ACHN (cell line): ENCODE data around the gene DMKN.
"Not testable (repeated sequence)": the region's sequence is repeated elsewhere in the genome, so short reads cannot be mapped to it uniquely, and the experiment has no call there.

Experiments used
- DNase-seq: peaks from one replicate; pipeline ENCODE4 v3.0.0-alpha.2; 2015
- in situ Hi-C: cut with HindIII; loops from 2 replicates; pipeline ENCODE4 v1.10.0; 2017; ENCODE audit warnings: low sequenced_read_pairs, low pct_ligation_motif_present, low pct_unique_long_range_greater_than_20kb

DMKN gene

GRCh38 chr19:35478794-35479677, 34.4 kb downstream of the DMKN start:
- no peak for DNase-seq

DNA sequence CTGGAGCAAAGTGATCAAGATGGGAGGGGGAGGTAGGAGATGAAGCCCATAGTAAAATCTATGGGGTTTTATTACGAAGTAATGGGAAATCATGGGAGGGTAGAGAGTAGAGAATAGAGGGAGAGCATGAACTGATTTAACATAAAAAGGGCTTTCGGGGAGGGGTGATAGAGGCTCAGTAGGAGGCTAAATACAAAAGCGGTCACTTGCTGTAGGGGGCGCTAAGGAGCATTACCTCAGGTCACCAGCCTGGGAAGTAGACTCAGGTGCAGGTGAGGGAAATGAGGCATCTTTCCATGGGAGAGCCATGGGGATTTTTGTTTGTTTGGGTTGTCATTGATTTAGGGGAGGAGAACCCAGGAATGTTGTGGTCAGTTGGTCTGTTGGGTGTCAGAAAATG, 37.3 kb downstream of the DMKN start:
- no peak for DNase-seq
- in situ Hi-C loops: no loop called here

More at GRCh38 chr19:35478794-35479677, 34.4 kb downstream of the DMKN start:
- in situ Hi-C loops: no loop called here

GRCh38 chr19:35474594-35474993, 38.9 kb downstream of the DMKN start:
- in situ Hi-C loops, DNase-seq: not testable (repeated sequence)

- DNase-seq: no peak
- in situ Hi-C loops: no loop called here
Observed at GRCh38 chr19:35474104-35474503, 39.3 kb downstream of the DMKN start.

- in situ Hi-C loops: no loop called here
- no peak for DNase-seq
Observed at GRCh38 chr19:35471946-35472345, 41.5 kb downstream of the DMKN start.

DNA sequence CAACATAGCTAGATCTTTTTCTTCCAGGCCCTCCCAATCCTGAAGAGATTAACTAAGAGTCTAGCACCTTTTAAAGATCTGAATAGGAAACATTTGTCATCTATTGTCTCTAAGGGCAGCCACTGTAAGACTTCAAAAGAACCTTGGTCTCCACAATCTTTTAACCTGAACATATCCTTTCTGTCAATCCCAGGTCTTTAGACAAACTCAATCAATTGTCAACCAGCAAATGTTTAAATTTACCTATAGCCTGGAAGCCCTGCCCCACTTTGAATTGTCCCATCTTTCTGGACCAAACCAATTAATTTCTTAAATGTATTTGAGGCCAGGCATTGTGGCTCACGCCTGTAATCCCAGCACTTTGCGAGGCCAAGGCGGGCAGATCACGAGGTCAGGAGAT, 42.4 kb downstream of the DMKN start:
- DNase-seq, in situ Hi-C loops: not testable (repeated sequence)

DNA sequence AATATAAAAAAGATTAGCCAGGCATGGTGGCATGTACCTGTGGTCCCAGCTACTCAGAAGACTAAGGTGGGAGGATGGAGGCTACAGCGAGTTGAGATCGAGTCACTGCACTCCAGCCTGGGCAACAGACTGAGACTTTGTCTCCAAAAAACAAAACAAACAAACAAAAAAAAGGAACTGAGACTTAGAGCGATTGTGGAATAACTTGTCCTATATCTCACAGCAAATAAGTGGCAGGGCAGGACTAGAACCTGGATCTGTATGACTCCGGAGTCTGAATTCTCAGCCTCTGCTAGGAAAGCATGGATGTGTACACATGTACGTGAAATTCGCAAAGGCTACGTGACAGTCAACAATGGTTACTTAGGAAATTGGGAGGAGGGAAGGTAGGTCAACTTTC, 43.3 kb downstream of the DMKN start:
- DNase-seq: no peak
- in situ Hi-C loops: no loop called here

DNA sequence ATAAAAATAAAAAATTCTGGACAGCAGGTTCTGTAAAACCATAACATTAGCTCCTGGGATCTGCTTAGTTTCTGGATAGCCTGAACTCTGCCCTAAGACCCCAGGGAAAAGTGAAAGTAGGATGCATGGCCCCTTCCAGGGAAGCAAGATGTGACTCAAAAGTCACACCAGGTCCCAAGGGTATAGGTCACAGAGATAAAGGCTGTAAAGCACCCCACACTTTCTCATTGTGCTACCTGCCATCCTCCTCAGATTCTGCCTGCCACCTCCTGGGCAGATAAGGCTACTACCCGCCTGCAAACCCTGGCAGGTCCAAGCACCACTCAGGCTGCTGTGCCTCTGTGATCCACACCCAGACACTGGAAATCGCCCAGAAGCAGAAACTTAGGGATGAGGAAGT, 44.8 kb downstream of the DMKN start:
- in situ Hi-C loops: no loop called here
- peak; percentile 24 for DNase-seq

DNA sequence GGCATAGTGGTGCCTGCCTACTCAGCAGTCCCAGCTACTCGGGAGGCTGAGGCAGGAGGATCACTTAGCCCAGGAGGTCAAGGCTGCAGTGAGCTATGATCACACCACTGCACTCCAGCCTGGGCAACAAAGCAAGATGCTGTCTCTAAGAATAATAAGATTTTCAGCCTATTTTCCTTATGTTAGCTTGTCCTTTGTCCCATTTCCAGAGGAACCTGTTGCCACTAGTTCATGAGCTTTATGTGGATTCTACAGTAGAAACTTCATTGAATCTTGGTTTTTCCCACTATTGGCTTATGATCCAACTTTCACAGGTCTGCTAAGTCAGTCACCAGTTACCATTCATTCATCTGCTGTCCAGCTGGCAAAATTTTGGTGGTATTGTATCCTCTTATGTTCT, 47.2 kb downstream of the DMKN start:
- DNase-seq: no peak
- in situ Hi-C loops: no loop called here

DNA sequence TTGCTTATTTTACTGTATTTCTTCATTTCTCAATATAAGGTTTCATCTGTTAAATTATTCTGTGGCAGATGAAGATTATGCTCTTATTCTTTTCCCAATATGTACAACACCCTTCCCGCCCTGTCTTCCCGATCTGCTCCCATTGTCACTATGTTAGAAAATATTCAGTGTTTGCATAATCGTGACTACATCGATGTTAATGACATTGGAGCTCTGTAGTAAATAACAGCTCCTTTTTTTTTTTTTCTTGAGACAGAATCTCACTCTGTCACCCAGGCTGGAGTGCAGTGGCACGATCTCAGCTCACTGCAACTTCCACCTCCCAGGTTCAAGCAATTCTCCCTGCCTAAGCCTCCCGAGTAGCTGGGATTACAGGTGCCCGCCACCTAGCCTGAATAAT, 50.5 kb downstream of the DMKN start:
- in situ Hi-C loops, DNase-seq: not testable (repeated sequence)

- in situ Hi-C loops: no loop called here
- DNase-seq: no peak
Observed at GRCh38 chr19:35462476-35462953, 50.9 kb downstream of the DMKN start.

GRCh38 chr19:35461788-35462187, 51.7 kb downstream of the DMKN start:
- DNase-seq, in situ Hi-C loops: not testable (repeated sequence)

DNA sequence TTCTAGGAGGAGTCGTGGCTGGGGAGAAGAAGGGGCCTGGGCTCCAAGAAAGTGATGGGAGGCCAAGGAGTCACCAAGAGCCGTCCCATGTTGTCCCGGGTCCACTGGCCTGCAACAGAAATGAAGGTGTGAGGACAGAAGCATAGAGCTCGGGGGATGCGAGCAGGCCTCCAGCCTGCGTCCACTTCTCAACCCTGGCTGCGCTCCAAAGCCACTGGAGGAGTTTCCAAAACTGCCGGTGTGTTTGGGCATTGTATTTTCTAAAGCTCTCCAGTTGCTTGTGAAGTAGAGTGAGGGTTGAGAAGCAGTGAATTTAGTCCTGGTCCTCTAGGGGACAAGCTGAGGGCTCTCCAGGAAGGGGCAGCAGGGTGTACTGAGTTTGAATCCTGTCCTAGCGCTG, 52.4 kb downstream of the DMKN start:
- DNase-seq: no peak
- in situ Hi-C loops: no loop called here

DNA sequence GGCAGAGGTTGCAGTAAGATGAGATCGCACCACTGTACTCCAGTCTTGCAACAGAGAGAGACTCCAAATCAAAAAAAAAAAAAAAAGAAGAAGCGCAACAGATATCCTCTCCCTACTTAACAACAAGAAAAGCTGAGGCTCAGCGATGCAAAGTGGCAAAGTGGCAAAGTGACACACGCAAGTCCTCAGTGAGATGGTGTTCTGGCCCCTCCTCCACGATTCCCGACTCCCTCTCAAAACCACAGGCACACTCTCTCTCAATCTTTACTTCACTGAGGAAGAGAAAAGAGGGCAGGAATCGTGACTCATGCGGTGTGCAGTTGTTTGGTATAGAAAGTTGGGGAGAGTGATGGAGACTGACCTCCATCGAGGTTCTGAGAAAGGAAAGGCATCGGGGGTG, 52.8 kb downstream of the DMKN start:
- in situ Hi-C loops: no loop called here
- no peak for DNase-seq

DNA sequence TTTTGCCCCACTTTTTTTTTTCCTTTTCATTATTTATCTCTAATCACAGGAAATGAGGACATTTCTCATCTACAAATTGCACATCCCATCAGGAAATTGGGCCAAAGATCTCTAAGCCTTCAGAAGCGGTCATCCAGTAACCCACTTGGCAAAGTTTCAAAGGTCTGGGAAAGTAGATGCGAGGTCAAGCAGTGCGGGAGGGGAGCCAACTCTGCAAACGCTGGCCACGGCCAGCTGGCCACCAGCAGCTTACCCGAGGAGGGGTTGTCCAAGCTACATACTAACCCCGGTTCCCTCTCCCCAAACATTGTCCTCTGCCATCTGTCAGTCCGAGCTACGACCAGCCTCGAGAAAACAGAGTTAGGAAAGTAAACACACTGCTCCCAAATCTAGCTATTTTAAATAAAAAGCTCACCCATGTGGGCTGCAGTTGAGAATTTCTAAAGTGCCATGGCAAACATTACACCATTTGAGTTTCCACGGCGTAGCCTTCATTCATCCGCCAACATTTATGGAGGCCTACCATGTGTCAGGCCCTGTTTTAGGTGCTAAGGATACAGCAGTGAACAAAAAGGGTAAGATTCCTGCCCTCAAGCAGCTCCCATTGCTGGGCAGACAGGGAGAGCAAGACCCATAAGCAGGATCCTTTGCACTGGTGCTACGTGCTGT, 53.9 kb downstream of the DMKN start:
- DNase-seq: no peak
- in situ Hi-C loops: no loop called here

DNA sequence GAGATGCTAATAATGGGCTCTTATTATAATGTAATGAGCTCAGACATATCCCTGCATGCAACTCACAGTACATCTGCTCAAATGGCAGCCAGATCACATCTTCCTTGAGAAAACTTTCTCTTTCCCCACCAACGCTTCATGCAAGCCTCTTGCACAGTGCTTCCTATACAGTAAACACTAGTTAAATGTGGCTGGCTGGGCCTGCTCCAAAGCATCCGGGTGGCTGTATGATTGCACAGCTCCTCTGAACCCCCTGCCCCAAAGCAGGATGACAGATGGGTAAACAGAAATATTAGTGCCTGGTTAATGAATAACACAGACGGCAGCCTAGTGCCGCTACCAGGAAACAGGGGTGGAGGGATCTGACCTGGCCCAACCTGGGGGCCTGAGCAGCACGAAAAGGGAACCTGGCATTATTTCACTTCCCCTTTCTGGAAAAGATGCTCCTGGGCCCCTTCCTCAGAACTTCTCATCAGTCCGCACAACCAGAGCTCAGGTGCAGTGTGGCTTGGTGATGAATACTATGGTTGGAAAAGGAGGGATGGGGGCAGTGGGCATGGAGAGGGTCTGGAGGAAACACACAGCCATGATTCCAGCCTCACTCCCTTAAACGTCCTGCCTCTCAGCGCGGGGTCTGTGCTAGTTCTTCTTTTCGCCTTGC, 54.6 kb downstream of the DMKN start:
- in situ Hi-C loops: no loop called here
- no peak for DNase-seq

- DNase-seq: no peak
- in situ Hi-C loops: no loop called here
Observed at GRCh38 chr19:35458192-35458591, 55.3 kb downstream of the DMKN start.

GRCh38 chr19:35457173-35457572, 56.3 kb downstream of the DMKN start:
- no peak for DNase-seq
- in situ Hi-C loops: no loop called here

DNA sequence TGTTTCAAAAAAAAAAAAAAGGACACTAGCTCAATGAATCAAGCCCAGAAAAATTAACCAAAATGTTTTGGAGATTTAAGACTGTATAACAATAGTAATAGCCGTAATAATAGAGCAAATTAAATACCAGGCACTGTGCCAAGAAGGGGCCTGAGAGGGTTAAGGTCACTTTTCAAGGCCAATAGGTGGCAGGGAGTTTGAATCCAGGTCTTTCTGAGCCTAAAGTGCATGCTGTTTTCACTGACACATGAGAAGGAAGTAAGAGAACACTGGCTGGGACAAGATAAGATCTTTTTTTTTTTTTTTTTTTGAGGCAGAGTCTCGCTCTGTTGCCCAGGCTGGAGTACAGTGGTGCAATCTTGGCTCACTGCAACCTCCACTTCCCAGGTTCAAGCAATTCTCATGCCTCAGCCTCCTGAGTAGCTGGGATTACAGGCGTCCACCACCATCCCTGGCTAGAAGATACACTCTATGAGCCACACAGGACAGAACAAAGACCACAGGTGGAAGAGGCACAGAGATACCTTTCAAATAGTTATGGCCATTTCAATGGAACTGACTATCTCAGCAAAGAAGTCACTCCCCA, 57.7 kb downstream of the DMKN start:
- in situ Hi-C loops: no loop called here
- no peak for DNase-seq
